Stimulated activated memory B cell treated with anti-CD40 and anti-IgM and Interleukin-4, amounts not matched to agents 10 μg/mL and 1 μg/mL and 100 μg/mL, for 72 hours (primary cell): ENCODE data around the gene PANK2.
A peak's percentile ranks its signal among the peaks of the same experiment; 100 is the strongest.

Experiments
- ATAC-seq: fragments of 150-1000 bp; cut with Tn5 transposase; 2 replicates; pipeline ENCODE4 v1.10.0; 2021
- H3K27ac Mint-ChIP-seq: one replicate; pipeline ENCODE4 v1.8.0; 2022; ENCODE audit warnings: mild to moderate bottlenecking, mixed read lengths
- H3K27me3 Mint-ChIP-seq: one replicate; pipeline ENCODE4 v1.8.0; 2022; ENCODE audit warnings: mixed read lengths
- H3K36me3 Mint-ChIP-seq: one replicate; pipeline ENCODE4 v1.8.0; 2022; ENCODE audit warnings: mixed read lengths
- H3K4me1 Mint-ChIP-seq: one replicate; pipeline ENCODE4 v1.8.0; 2022; ENCODE audit warnings: mixed read lengths
- H3K4me3 Mint-ChIP-seq: one replicate; pipeline ENCODE4 v1.8.0; 2022; ENCODE audit warnings: mild to moderate bottlenecking, moderate library complexity, mixed read lengths
- H3K9me3 Mint-ChIP-seq: one replicate; pipeline ENCODE4 v1.8.0; 2022; ENCODE audit warnings: mixed read lengths

PANK2 gene

DNA sequence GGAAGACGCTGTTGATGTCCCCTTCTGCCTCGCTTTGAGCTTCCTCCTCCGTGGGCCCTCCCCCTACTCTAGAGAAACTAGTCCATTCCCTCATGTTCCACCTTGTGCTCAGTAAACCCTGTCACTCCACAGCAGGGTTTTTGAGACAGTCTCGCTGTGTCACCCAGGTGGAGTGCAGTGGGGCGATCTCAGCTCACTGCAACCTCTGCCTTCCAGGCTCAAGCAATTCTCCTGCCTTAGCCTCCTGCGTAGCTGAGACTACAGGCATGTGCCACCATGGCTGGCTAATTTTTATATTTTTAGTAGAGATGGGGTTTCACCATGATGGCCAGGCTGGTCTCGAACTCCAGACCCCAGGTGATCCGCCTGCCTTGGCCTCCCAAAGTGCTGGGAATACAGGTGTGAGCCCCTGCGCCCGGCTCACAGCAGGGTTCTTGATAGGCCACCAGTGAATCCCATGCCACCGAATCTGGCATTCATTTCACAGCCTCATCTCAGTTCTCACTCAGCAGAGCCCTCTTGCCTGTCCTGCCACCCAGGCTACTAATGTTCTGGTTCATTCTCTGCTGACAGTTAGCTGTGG, 36.0 kb downstream of the PANK2 start:
- peak overlapping the region; percentile 20 for H3K27ac Mint-ChIP-seq
- no peak for ATAC-seq
- peaks cover 47% of the 10 kb centered on the region for H3K36me3 Mint-ChIP-seq
- peaks cover 53% of the 10 kb centered on the region for H3K4me1 Mint-ChIP-seq
- no peaks in the 10 kb centered on the region for H3K27me3 Mint-ChIP-seq
- no peak overlapping the region for H3K4me3 Mint-ChIP-seq
- no peaks in the 10 kb centered on the region for H3K9me3 Mint-ChIP-seq

DNA sequence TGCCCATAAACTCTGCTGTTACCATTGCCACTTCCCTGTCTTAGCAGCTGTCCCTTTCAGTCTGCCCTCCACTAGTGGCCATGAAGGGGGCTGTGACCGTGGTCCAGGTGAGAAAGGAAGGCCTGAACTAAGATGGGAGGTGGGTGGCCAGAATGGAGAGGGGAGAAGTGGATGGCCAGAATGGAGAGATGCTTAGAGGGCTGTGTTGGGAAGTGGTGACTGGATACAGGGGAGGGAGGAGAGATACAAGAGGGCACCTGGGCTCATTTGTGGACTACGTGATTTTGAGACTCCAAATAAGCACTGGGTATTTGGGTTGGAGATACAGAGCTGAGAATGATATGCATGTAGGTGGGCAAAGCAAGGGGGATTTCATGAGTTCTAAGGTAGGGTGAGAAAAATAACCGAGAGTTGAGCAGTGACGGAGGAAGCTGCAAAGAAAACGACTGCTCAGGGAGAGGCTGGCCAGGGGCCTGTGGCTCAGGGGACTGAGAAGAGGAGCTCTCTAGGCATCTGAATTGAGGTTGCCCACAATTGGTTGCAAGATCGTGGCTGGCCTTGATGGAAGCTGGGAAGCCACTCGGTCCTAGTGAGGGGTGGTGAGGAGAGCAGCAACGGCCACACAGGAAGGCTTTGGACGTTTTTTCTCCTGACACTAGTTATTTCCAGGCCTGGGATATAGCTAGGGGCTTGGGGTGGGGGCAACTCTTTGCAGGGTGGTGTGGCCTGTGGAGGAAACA, 36.9 kb downstream of the PANK2 start:
- peaks cover 53% of the 10 kb centered on the region for H3K4me1 Mint-ChIP-seq
- no peaks in the 10 kb centered on the region for H3K9me3 Mint-ChIP-seq
- H3K27ac Mint-ChIP-seq = peak overlapping the region; percentile 20
- H3K4me3 Mint-ChIP-seq = no peak overlapping the region
- ATAC-seq = no peak
- H3K27me3 Mint-ChIP-seq = no peaks in the 10 kb centered on the region
- peaks cover 47% of the 10 kb centered on the region for H3K36me3 Mint-ChIP-seq

GRCh38 chr20:3927486-3928291, 38.5 kb downstream of the PANK2 start:
- Mint-ChIP-seq H3K36me3 (peaks cover 39% of the 10 kb centered on the region), H3K9me3 (no peaks in the 10 kb centered on the region), H3K4me1 (peaks cover 41% of the 10 kb centered on the region), H3K27me3 (no peaks in the 10 kb centered on the region), H3K4me3 (no peak overlapping the region), H3K27ac (no peak overlapping the region)
- ATAC-seq = no peak

DNA sequence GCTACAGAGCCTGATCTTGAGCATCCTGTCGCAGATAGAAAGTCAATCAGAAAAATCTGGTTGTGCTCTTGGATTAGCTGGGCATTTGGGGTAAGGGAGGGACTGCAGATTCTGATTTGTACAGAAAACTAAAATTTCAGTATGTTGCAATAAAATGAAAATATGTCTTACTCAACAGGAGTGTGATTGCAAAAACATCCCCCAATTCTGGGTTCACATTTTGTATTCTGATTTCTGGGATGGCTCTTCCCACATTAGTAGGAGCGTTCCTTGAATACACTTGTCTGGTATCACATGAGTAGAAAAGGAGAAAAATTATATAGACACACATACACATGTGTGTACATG, 40.5 kb downstream of the PANK2 start:
- Mint-ChIP-seq H3K36me3 (peaks cover 24% of the 10 kb centered on the region), H3K4me1 (peaks cover 29% of the 10 kb centered on the region), H3K4me3 (no peak overlapping the region), H3K27me3 (no peaks in the 10 kb centered on the region), H3K9me3 (no peaks in the 10 kb centered on the region), H3K27ac (no peak overlapping the region)
- ATAC-seq = no peak

- Mint-ChIP-seq H3K36me3 (peaks cover 18% of the 10 kb centered on the region), H3K4me1 (peaks cover 22% of the 10 kb centered on the region), H3K4me3 (no peak overlapping the region), H3K27ac (no peak overlapping the region), H3K9me3 (no peaks in the 10 kb centered on the region), H3K27me3 (no peaks in the 10 kb centered on the region)
- no peak for ATAC-seq
These were observed 41.3 kb downstream of the PANK2 start for GRCh38 chr20:3930265-3931206.

DNA sequence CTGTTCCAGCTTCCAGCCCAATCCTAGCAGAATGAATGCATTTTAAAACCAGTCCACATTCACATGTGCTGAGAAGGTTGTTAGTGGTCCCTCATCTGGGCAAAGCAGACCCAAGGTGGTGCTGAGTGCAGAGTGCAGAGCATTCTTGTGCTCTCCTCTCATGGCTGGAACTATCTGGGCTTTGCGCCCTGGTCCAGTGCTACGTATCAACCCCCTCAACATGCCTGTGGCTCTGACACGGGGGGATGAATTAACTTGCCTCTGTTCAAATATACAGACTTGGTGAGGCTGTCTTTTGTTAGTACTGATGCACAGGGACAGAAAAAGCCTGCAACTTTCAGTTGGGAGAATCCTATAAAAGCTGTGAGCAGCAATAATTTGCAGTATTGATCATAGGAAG, 42.5 kb downstream of the PANK2 start:
- Mint-ChIP-seq H3K4me1 (peaks cover 13% of the 10 kb centered on the region), H3K27ac (no peak overlapping the region), H3K27me3 (no peaks in the 10 kb centered on the region), H3K9me3 (no peaks in the 10 kb centered on the region), H3K36me3 (peaks cover 10% of the 10 kb centered on the region), H3K4me3 (no peak overlapping the region)
- ATAC-seq = no peak

- H3K9me3 Mint-ChIP-seq = no peaks in the 10 kb centered on the region
- peaks cover 7% of the 10 kb centered on the region for H3K4me1 Mint-ChIP-seq
- H3K27ac Mint-ChIP-seq = no peak overlapping the region
- ATAC-seq = no peak
- no peaks in the 10 kb centered on the region for H3K27me3 Mint-ChIP-seq
- H3K36me3 Mint-ChIP-seq = peaks cover 6% of the 10 kb centered on the region
- no peak overlapping the region for H3K4me3 Mint-ChIP-seq
These were observed 43.1 kb downstream of the PANK2 start for GRCh38 chr20:3932277-3932676.

GRCh38 chr20:3932681-3933080, 43.5 kb downstream of the PANK2 start:
- Mint-ChIP-seq H3K27me3 (no peaks in the 10 kb centered on the region), H3K9me3 (no peaks in the 10 kb centered on the region), H3K4me3 (no peak overlapping the region), H3K36me3 (peaks cover 6% of the 10 kb centered on the region), H3K27ac (peak overlapping the region; percentile 28), H3K4me1 (peaks cover 7% of the 10 kb centered on the region)
- no peak for ATAC-seq

- Mint-ChIP-seq H3K4me1 (peaks cover 2% of the 10 kb centered on the region), H3K9me3 (peaks cover 1% of the 10 kb centered on the region), H3K36me3 (peaks cover 9% of the 10 kb centered on the region), H3K27me3 (no peaks in the 10 kb centered on the region), H3K27ac (peak overlapping the region; percentile 28), H3K4me3 (no peak overlapping the region)
- ATAC-seq = no peak
These were observed 44.0 kb downstream of the PANK2 start for GRCh38 chr20:3933218-3933617.

DNA sequence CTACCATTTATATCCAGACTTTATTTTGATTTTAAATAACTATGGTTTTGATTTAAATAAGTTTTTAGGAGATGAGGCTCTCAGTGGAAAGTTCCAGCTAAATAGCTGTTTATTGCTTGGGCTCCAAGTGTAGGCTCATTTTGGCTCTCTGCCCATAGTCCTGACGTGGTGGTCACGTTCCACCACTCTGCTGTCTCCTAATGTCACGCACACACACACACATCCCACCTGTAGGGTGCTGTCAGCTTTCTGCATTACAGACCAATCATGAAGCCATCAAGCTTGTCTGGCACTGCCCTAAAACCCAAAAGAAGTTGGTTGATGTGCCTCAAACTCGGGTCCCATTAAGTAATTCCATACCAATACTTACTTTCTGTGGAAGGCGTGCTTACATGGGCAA, 45.4 kb downstream of the PANK2 start:
- Mint-ChIP-seq H3K27me3 (no peaks in the 10 kb centered on the region), H3K9me3 (peaks cover 3% of the 10 kb centered on the region), H3K4me1 (no peaks in the 10 kb centered on the region), H3K36me3 (peaks cover 22% of the 10 kb centered on the region), H3K27ac (no peak overlapping the region), H3K4me3 (no peak overlapping the region)
- no peak for ATAC-seq

GRCh38 chr20:3935295-3935955, 46.2 kb downstream of the PANK2 start:
- peaks cover 3% of the 10 kb centered on the region for H3K9me3 Mint-ChIP-seq
- no peaks in the 10 kb centered on the region for H3K4me1 Mint-ChIP-seq
- no peaks in the 10 kb centered on the region for H3K27me3 Mint-ChIP-seq
- ATAC-seq = no peak
- H3K4me3 Mint-ChIP-seq = no peak overlapping the region
- peaks cover 30% of the 10 kb centered on the region for H3K36me3 Mint-ChIP-seq
- H3K27ac Mint-ChIP-seq = no peak overlapping the region

DNA sequence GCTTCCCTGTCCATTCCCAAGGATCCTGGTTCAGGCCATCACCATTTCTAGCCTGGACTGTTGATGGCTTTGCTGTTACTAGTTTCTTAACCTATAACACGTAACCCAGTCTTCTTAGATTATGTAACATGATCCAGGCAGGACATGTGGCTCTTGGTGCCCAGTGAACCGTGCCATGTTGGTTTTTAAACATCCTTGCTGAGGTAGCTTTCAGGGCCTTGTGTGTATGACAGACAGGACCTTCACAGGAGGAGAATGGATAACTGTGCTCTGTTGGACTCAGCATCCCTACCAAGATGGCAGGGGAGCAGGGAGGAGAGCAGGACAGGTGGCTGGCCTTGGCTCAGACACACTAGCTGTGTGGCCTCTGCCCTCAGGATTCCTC, 46.8 kb downstream of the PANK2 start:
- H3K4me3 Mint-ChIP-seq = no peak overlapping the region
- no peaks in the 10 kb centered on the region for H3K27me3 Mint-ChIP-seq
- no peak overlapping the region for H3K27ac Mint-ChIP-seq
- no peak for ATAC-seq
- H3K36me3 Mint-ChIP-seq = peaks cover 35% of the 10 kb centered on the region
- peaks cover 3% of the 10 kb centered on the region for H3K9me3 Mint-ChIP-seq
- H3K4me1 Mint-ChIP-seq = no peaks in the 10 kb centered on the region

DNA sequence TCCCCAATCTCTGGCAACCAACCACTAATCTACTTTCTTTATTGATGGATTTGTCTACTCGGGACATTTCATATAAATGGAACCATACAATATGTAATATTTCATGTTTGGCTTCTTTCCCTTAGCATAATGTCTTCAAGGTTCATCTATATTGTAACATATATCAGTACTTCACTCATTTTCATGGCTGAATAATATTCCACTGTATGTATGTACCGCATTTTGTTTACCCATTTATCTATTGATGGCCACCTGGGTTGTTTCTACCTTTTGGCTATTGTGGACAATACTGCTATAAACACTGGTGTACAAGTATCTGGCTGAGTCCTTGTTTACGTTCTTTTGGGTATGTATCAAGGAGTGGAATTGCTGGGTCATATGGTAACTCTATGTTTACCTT, 48.4 kb downstream of the PANK2 start:
- no peak for ATAC-seq
- peaks cover 7% of the 10 kb centered on the region for H3K9me3 Mint-ChIP-seq
- no peak overlapping the region for H3K4me3 Mint-ChIP-seq
- H3K4me1 Mint-ChIP-seq = no peaks in the 10 kb centered on the region
- peaks cover 43% of the 10 kb centered on the region for H3K36me3 Mint-ChIP-seq
- H3K27me3 Mint-ChIP-seq = no peaks in the 10 kb centered on the region
- H3K27ac Mint-ChIP-seq = no peak overlapping the region

DNA sequence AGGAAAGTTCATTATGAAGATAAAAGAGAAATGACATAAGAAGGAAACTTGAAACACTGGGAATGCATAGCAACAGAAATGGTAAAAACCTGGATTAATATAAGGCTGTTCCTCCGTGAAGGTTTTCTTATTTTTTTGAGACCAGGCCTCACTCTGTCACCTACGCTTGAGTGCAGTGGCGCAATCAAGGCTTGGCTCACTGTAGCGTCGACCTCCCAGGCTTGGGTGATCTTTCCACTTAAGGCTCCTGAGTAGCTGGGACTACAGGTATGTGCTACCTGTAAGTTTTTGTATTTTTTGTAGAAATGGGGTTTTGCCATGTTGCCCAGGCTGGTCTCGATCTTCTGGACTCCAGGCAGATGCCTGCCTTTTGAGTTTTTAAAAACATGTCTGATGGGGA, 51.7 kb downstream of the PANK2 start:
- H3K27me3 Mint-ChIP-seq = no peaks in the 10 kb centered on the region
- no peaks in the 10 kb centered on the region for H3K4me1 Mint-ChIP-seq
- H3K27ac Mint-ChIP-seq = no peak overlapping the region
- H3K4me3 Mint-ChIP-seq = no peak overlapping the region
- H3K36me3 Mint-ChIP-seq = peaks cover 49% of the 10 kb centered on the region
- no peak for ATAC-seq
- H3K9me3 Mint-ChIP-seq = peaks cover 7% of the 10 kb centered on the region
